H9 (cell line): ENCODE measurements around the gene BCL7B. TPM values are rescaled to one million over a fixed set of nuclear protein-coding genes. Genes with fewer than 3 reads are reported as not detected.

ENCODE experiments used
- DNase-seq: peaks from one replicate; pipeline ENCODE4 v3.0.0-alpha.2; 2017
- H2AFZ ChIP-seq: one replicate; pipeline ENCODE4 v1.6.1; 2013; ENCODE audit warnings: mild to moderate bottlenecking, low read length, control low read depth, moderate library complexity
- H2AK5ac ChIP-seq: 2 replicates; pipeline ENCODE4 v1.6.1; 2013; ENCODE audit warnings: low read length, control low read depth, mixed read lengths; ENCODE audit not compliant: insufficient read length
- H2BK120ac ChIP-seq: one replicate; pipeline ENCODE4 v1.6.1; 2013; ENCODE audit warnings: low read depth, mild to moderate bottlenecking, low read length, control low read depth, inconsistent platforms; ENCODE audit not compliant: poor library complexity, severe bottlenecking
- H2BK12ac ChIP-seq: 2 replicates; pipeline ENCODE4 v1.6.1; 2013; ENCODE audit warnings: low read length, control low read depth, mixed read lengths, low read depth; ENCODE audit not compliant: insufficient read length
- H2BK15ac ChIP-seq: 2 replicates; pipeline ENCODE4 v1.6.1; 2013; ENCODE audit warnings: low read depth, low read length, control low read depth
- H2BK20ac ChIP-seq: one replicate; pipeline ENCODE4 v1.6.1; 2013; ENCODE audit warnings: low read depth, mild to moderate bottlenecking, low read length, control low read depth, inconsistent platforms; ENCODE audit not compliant: poor library complexity, severe bottlenecking
- H2BK5ac ChIP-seq: 2 replicates; pipeline ENCODE4 v1.6.1; 2013; ENCODE audit warnings: low read length, control low read depth, mixed read lengths; ENCODE audit not compliant: insufficient read length
- H3K14ac ChIP-seq: 2 replicates; pipeline ENCODE4 v1.6.1; 2013; ENCODE audit warnings: low read length, control low read depth; ENCODE audit not compliant: insufficient read depth
- H3K18ac ChIP-seq: 2 replicates; pipeline ENCODE4 v1.6.1; 2013; ENCODE audit warnings: low read depth, mild to moderate bottlenecking, mixed read lengths, low read length, control low read depth; ENCODE audit not compliant: insufficient read length
- H3K23ac ChIP-seq: 2 replicates; pipeline ENCODE4 v1.6.1; 2013; ENCODE audit warnings: low read length, control low read depth, mixed read lengths, low read depth; ENCODE audit not compliant: insufficient read length
- H3K23me2 ChIP-seq: 2 replicates; pipeline ENCODE4 v1.6.1; 2013; ENCODE audit warnings: low read depth, mild to moderate bottlenecking, mixed read lengths, low read length, control low read depth; ENCODE audit not compliant: insufficient read length, poor library complexity, severe bottlenecking
- H3K27ac ChIP-seq: 2 replicates; pipeline ENCODE4 v1.5.1; 2013; ENCODE audit warnings: low read length, control low read depth, mixed read lengths, low read depth; ENCODE audit not compliant: insufficient read length
- H3K27me3 ChIP-seq: 2 replicates; pipeline ENCODE4 v1.6.1; 2013; ENCODE audit warnings: low read length, control low read depth, inconsistent platforms; ENCODE audit not compliant: insufficient read depth
- H3K4ac ChIP-seq: 2 replicates; pipeline ENCODE4 v1.6.1; 2013; ENCODE audit warnings: low read depth, mild to moderate bottlenecking, control low read depth, inconsistent platforms, low read length, moderate library complexity
- H3K4me1 ChIP-seq: 2 replicates; pipeline ENCODE4 v1.6.1; 2013; ENCODE audit warnings: low read length, control low read depth, inconsistent platforms; ENCODE audit not compliant: insufficient read depth
- H3K4me2 ChIP-seq: 2 replicates; pipeline ENCODE4 v1.6.1; 2013; ENCODE audit warnings: low read length, control low read depth, mixed read lengths; ENCODE audit not compliant: insufficient read length, insufficient read depth
- H3K56ac ChIP-seq: 2 replicates; pipeline ENCODE4 v1.6.1; 2013; ENCODE audit warnings: low read depth, mild to moderate bottlenecking, mixed read lengths, low read length, control low read depth; ENCODE audit not compliant: insufficient read length
- H3K79me1 ChIP-seq: 2 replicates; pipeline ENCODE4 v1.6.1; 2013; ENCODE audit warnings: low read depth, mild to moderate bottlenecking, moderate library complexity, low read length, control low read depth, inconsistent platforms; ENCODE audit not compliant: insufficient read depth, poor library complexity, severe bottlenecking
- H3K79me2 ChIP-seq: 2 replicates; pipeline ENCODE4 v1.6.1; 2013; ENCODE audit warnings: low read length, control low read depth, inconsistent platforms; ENCODE audit not compliant: insufficient read depth
- H3K9ac ChIP-seq: 2 replicates; pipeline ENCODE4 v1.6.1; 2013; ENCODE audit warnings: low read length, control low read depth, mixed read lengths; ENCODE audit not compliant: insufficient read length; ENCODE audit errors: extremely low read depth
- H3K9me3 ChIP-seq: one replicate; pipeline ENCODE4 v1.6.1; 2013; ENCODE audit warnings: low read depth, low read length, inconsistent platforms; ENCODE audit not compliant: control insufficient read depth
- H3T11ph ChIP-seq: one replicate; pipeline ENCODE4 v1.6.1; 2013; ENCODE audit warnings: mild to moderate bottlenecking, low read length, control low read depth, inconsistent platforms
- H4K20me1 ChIP-seq: one replicate; pipeline ENCODE4 v1.6.1; 2013; ENCODE audit not compliant: control insufficient read depth, insufficient read length, insufficient read depth
- H4K5ac ChIP-seq: 2 replicates; pipeline ENCODE4 v1.6.1; 2013; ENCODE audit warnings: low read depth, mild to moderate bottlenecking, mixed read lengths, low read length, control low read depth; ENCODE audit not compliant: insufficient read length
- H4K8ac ChIP-seq: replicated peaks from 2 replicates; pipeline ENCODE4 v1.6.1; 2013; ENCODE audit warnings: low read length, control low read depth, mixed read lengths, low read depth; ENCODE audit not compliant: insufficient read length
- H4K91ac ChIP-seq: 2 replicates; pipeline ENCODE4 v1.6.1; 2013; ENCODE audit warnings: low read depth, mild to moderate bottlenecking, moderate library complexity, mixed read lengths, low read length, control low read depth; ENCODE audit not compliant: insufficient read length
- H3K27ac Mint-ChIP-seq, 3 experiments: 2 replicates in 2 of 3; 3 replicates in 1 of 3; pipeline ENCODE4 v1.8.0; 2020 to 2021; ENCODE audit warnings: mixed read lengths in 3 of 3, mild to moderate bottlenecking in 1 of 3, moderate library complexity in 1 of 3
- H3K27me3 Mint-ChIP-seq: 2 replicates; pipeline ENCODE4 v1.8.0; 2021; ENCODE audit warnings: low read depth, mild to moderate bottlenecking, moderate library complexity, mixed read lengths
- H3K36me3 Mint-ChIP-seq, 3 experiments: 2 replicates in 2 of 3; 3 replicates in 1 of 3; pipeline ENCODE4 v1.8.0; 2020 to 2021; ENCODE audit warnings: low read depth in 3 of 3, mixed read lengths in 3 of 3; ENCODE audit not compliant: insufficient read depth in 1 of 3
- H3K4me1 Mint-ChIP-seq, 2 experiments: 2 replicates each; pipeline ENCODE4 v1.8.0; 2020; ENCODE audit warnings: mixed read lengths in 2 of 2
- H3K4me3 Mint-ChIP-seq, 2 experiments: 2 replicates in 1 of 2; 3 replicates in 1 of 2; pipeline ENCODE4 v1.8.0; 2020 to 2021; ENCODE audit warnings: mild to moderate bottlenecking in 2 of 2, mixed read lengths in 2 of 2, moderate library complexity in 1 of 2
- H3K9me3 Mint-ChIP-seq, 2 experiments: 2 replicates in 1 of 2; 3 replicates in 1 of 2; pipeline ENCODE4 v1.8.0; 2020; ENCODE audit warnings: mild to moderate bottlenecking in 2 of 2, mixed read lengths in 2 of 2, moderate library complexity in 1 of 2
- WGBS: extraction: QIAGEN DNeasy Blood & Tissue Kit; methylation state at CpG from one replicate; pipeline ENCODE4 v1.1.7; 2013; ENCODE audit warnings: missing lambda C conversion rate, low lambda C conversion rate, mixed read lengths; ENCODE audit not compliant: insufficient read length; ENCODE audit errors: extremely low coverage; 5-methylcytosine and 5-hydroxymethylcytosine counted together
- total RNA-seq: library from RNA; stranded (reverse); gene quantifications from 2 replicates; pipeline ENCODE4 v1.2.1, GENCODE V29; 2021
- TF ChIP-seq, protein P1 (sequence below): fragments of 200-600 bp; sonication (generic); conservative IDR thresholded peaks from 3 replicates; pipeline ENCODE4 v1.8.0; 2021; ENCODE audit warnings: antibody characterized with exemption, mild to moderate bottlenecking

BCL7B gene
- total RNA-seq, 1 experiment from 2014 or later = 48.9 TPM

DNA sequence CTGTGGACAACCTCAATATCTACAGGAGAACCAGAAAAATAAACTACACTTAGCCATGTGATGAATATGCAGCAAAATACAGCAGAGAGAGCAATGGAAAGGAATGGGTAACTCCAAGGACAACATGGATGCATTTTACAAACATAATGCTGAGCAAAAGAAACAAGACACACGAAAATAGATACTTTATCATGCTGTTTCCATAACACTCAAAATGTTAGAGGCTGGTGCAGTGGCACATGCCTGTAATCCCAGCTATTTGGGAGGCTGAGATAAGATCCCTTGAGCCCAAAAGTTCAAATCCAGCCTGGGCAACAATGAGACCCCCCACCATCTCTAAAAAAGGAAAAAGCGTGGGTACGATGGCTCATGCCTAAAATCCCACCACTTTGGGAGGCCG, 8.3 kb downstream of the BCL7B start:
- no peak overlapping the region for H3K27ac ChIP-seq
- H3K4me1 ChIP-seq = no peaks in the 10 kb centered on the region
- no peak overlapping the region for H4K91ac ChIP-seq
- WGBS = no CpG with 5 or more reads among the region's 4 CpGs
- H2BK20ac ChIP-seq = no peak overlapping the region
- H3K79me1 ChIP-seq = peaks cover 6% of the 10 kb centered on the region
- no peak overlapping the region for H2BK12ac ChIP-seq
- H3K18ac ChIP-seq = no peak overlapping the region
- no peak for DNase-seq
- H3K36me3 Mint-ChIP-seq = peaks cover 8 to 48% (median 28%) of the 10 kb centered on the region in 3 experiments; a peak in 6 of 7 replicates
- no peak overlapping the region for H3K4ac ChIP-seq
- no peaks in the 10 kb centered on the region for H3K9me3 Mint-ChIP-seq
- no peak overlapping the region for H3K4me2 ChIP-seq
- no peak overlapping the region for H3K4me3 Mint-ChIP-seq
- H3K27ac Mint-ChIP-seq = peak overlapping the region in 1 of 3 experiments; percentile 29; a peak in 2 of 7 replicates
- no peak overlapping the region for H3T11ph ChIP-seq
- no peaks in the 10 kb centered on the region for H4K20me1 ChIP-seq
- H4K5ac ChIP-seq = no peak overlapping the region
- H4K8ac ChIP-seq = no peak overlapping the region
- H3K27me3 Mint-ChIP-seq = no peaks in the 10 kb centered on the region
- no peak overlapping the region for H3K23ac ChIP-seq
- no peak overlapping the region for H2AK5ac ChIP-seq
- TF ChIP-seq, protein P1, sequence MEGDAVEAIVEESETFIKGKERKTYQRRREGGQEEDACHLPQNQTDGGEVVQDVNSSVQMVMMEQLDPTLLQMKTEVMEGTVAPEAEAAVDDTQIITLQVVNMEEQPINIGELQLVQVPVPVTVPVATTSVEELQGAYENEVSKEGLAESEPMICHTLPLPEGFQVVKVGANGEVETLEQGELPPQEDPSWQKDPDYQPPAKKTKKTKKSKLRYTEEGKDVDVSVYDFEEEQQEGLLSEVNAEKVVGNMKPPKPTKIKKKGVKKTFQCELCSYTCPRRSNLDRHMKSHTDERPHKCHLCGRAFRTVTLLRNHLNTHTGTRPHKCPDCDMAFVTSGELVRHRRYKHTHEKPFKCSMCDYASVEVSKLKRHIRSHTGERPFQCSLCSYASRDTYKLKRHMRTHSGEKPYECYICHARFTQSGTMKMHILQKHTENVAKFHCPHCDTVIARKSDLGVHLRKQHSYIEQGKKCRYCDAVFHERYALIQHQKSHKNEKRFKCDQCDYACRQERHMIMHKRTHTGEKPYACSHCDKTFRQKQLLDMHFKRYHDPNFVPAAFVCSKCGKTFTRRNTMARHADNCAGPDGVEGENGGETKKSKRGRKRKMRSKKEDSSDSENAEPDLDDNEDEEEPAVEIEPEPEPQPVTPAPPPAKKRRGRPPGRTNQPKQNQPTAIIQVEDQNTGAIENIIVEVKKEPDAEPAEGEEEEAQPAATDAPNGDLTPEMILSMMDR = no peak
- no peaks in the 10 kb centered on the region for H3K23me2 ChIP-seq
- no peaks in the 10 kb centered on the region; the same call in 1 of the 2 replicates for H3K79me2 ChIP-seq
- no peaks in the 10 kb centered on the region for H3K27me3 ChIP-seq
- H2BK15ac ChIP-seq = no peak overlapping the region
- no peak overlapping the region for H3K14ac ChIP-seq
- no peaks in the 10 kb centered on the region for H3K9me3 ChIP-seq
- H2AFZ ChIP-seq = no peak overlapping the region
- H3K9ac ChIP-seq = no peak overlapping the region
- H2BK5ac ChIP-seq = no peak overlapping the region
- no peak overlapping the region for H2BK120ac ChIP-seq
- no peak overlapping the region for H3K56ac ChIP-seq
- no peaks in the 10 kb centered on the region for H3K4me1 Mint-ChIP-seq
